ENCODE results near the gene NUF2. TPM values are rescaled to one million over a fixed set of nuclear protein-coding genes. Genes with fewer than 3 reads are reported as not detected.
A peak's percentile ranks its signal among the peaks of the same experiment; 100 is the strongest.

The NUF2 gene
- total RNA-seq, 1 experiment from 2014 or later, result 40.0 TPM

DNA sequence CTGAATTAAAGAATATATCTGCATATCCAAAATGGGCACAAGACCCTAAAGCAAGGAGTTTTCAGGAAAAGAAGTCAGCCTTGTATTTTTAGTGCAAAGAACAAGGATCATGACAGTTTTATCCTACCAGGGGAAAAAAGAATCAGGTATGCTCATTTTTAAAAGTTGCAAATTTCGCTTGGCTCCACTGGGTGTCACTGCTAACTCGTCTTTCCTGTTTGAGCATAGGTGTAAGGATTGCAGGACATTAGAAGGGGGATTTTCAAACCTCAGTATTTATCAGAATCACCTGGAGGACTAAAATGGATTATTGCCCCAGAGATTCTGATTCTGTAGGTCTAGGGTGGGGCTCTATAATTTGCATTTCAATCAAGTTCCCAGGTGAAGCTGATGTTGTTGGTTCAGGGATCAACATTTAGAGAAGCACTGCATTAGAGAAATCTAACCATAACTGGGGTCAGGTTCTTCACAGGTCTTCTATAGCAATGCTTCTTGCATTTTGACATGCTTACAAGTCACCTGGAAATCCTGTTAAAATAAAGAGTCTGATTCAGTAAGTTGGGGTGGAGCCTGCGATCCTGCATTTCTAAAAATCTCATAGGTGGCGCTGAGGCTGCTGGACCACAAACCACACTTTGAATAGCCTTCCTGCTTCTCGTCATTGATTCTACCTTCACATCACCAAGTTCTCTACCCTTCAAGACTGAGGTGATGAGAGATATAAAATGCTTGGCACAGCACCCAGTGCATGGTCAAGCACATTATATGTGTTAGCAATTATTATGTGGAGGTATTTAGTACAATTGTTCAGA, 39.6 kb downstream of the NUF2 start:
- Histone ChIP-seq H3K9me3 (no peaks in the 10 kb centered on the region), H3K27me3 (replicated peaks; ENCODE audit: control insufficient read depth, insufficient read depth, low read length) (no peaks in the 10 kb centered on the region), H3K4me3 (ENCODE audit: low read depth, low read length) (no peak overlapping the region), H3K4me1 (no peaks in the 10 kb centered on the region), H3K36me3 (ENCODE audit: control insufficient read depth, insufficient read depth, low read length) (no peaks in the 10 kb centered on the region; the same call in 1 of the 2 replicates)
- Mint-ChIP-seq H3K9me3 (ENCODE audit: unreplicated experiment) (no peaks in the 10 kb centered on the region), H3K4me3 (ENCODE audit: unreplicated experiment) (no peak overlapping the region), H3K27ac (ENCODE audit: unreplicated experiment) (no peak overlapping the region), H3K36me3 (ENCODE audit: insufficient read depth, unreplicated experiment) (no peaks in the 10 kb centered on the region), H3K4me1 (ENCODE audit: low read depth, unreplicated experiment) (peaks cover 6% of the 10 kb centered on the region), H3K27me3 (ENCODE audit: insufficient read depth, unreplicated experiment) (peaks cover 2% of the 10 kb centered on the region)
- ChIA-PET POLR2A (no interaction called here), CTCF (no interaction called here)
- TF ChIP-seq, protein P1, sequence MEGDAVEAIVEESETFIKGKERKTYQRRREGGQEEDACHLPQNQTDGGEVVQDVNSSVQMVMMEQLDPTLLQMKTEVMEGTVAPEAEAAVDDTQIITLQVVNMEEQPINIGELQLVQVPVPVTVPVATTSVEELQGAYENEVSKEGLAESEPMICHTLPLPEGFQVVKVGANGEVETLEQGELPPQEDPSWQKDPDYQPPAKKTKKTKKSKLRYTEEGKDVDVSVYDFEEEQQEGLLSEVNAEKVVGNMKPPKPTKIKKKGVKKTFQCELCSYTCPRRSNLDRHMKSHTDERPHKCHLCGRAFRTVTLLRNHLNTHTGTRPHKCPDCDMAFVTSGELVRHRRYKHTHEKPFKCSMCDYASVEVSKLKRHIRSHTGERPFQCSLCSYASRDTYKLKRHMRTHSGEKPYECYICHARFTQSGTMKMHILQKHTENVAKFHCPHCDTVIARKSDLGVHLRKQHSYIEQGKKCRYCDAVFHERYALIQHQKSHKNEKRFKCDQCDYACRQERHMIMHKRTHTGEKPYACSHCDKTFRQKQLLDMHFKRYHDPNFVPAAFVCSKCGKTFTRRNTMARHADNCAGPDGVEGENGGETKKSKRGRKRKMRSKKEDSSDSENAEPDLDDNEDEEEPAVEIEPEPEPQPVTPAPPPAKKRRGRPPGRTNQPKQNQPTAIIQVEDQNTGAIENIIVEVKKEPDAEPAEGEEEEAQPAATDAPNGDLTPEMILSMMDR (IDR thresholded peaks at IDR 0.05; ENCODE audit: insufficient read depth in 1 of 2, low read depth in 1 of 2, low read length in 1 of 2, severe bottlenecking in 1 of 2, unreplicated experiment in 1 of 2), result peak; percentile 23 to 49
- intact Hi-C loops (cut with micrococcal nuclease; ENCODE audit: unreplicated experiment), result loop anchor here (1.0 to 2.0 kb wide), 2 partner anchors 49 to 167 kb away; no protein-coding TSS in a partner anchor
- no TSS peak for BruUV-seq (replicated peaks)
- DNase-seq, result peak in 1 of 2 experiments; percentile 39

DNA sequence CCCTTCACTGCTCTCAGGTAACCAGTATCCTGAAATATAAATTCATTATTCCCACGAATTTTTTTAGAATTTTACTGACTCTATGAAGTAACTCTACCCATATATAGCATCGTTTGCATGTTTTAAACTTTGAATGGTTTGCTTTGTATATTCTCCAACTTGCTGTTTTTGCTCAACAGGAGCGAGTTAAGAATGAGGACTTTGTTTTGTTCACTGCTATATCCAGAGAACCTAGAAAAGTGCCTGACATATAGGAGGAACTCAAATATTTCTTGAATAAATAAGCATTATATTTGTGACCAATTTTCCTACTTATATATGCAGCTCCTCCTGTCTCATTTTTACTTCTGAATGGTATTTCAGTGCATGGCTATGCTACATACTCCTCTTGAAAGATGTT, 43.4 kb downstream of the NUF2 start:
- H3K9me3 ChIP-seq, result no peaks in the 10 kb centered on the region
- intact Hi-C loops (cut with micrococcal nuclease; ENCODE audit: unreplicated experiment), result no loop called here
- TF ChIP-seq, protein P1 (IDR thresholded peaks at IDR 0.05; ENCODE audit: insufficient read depth in 1 of 2, low read depth in 1 of 2, low read length in 1 of 2, severe bottlenecking in 1 of 2, unreplicated experiment in 1 of 2), result no peak
- no peaks in the 10 kb centered on the region for H3K4me1 ChIP-seq
- ChIA-PET CTCF (no interaction called here), POLR2A (no interaction called here)
- H3K36me3 ChIP-seq (ENCODE audit: control insufficient read depth, insufficient read depth, low read length), result no peaks in the 10 kb centered on the region
- Mint-ChIP-seq H3K4me1 (ENCODE audit: low read depth, unreplicated experiment) (no peaks in the 10 kb centered on the region), H3K9me3 (ENCODE audit: unreplicated experiment) (no peaks in the 10 kb centered on the region), H3K27ac (ENCODE audit: unreplicated experiment) (no peak overlapping the region), H3K36me3 (ENCODE audit: insufficient read depth, unreplicated experiment) (no peaks in the 10 kb centered on the region), H3K27me3 (ENCODE audit: insufficient read depth, unreplicated experiment) (peaks cover 8% of the 10 kb centered on the region), H3K4me3 (ENCODE audit: unreplicated experiment) (no peak overlapping the region)
- no peak for DNase-seq
- H3K4me3 ChIP-seq (ENCODE audit: low read depth, low read length), result no peak overlapping the region
- no peaks in the 10 kb centered on the region for H3K27me3 ChIP-seq (replicated peaks; ENCODE audit: control insufficient read depth, insufficient read depth, low read length)
- BruUV-seq (replicated peaks), result no TSS peak

DNA sequence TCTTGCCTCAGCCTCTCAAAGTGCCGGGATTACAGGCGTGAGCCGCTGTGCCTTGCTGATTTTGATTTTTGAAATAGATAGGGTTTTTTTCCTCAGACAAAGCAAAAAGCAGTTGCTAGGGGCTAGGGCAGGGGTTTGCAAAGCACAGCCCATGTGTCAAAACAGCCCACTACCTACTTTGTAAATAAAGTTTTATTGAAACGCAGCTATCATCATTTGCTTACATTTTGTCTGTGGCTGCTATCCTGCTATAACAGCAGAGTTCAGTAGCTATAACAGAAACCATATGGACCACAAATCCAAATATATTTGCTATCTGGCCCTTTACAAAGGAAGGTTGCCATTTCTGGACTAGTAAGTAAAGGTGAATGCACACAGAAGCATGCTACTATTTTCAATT, 44.8 kb downstream of the NUF2 start:
- no TSS peak for BruUV-seq (replicated peaks)
- POLR2A ChIA-PET, result no interaction called here
- intact Hi-C loops (cut with micrococcal nuclease; ENCODE audit: unreplicated experiment), result no loop called here
- Histone ChIP-seq H3K4me1 (no peaks in the 10 kb centered on the region), H3K4me3 (ENCODE audit: low read depth, low read length) (no peak overlapping the region), H3K27me3 (replicated peaks; ENCODE audit: control insufficient read depth, insufficient read depth, low read length) (no peaks in the 10 kb centered on the region), H3K9me3 (no peaks in the 10 kb centered on the region), H3K36me3 (ENCODE audit: control insufficient read depth, insufficient read depth, low read length) (no peaks in the 10 kb centered on the region)
- Mint-ChIP-seq H3K27ac (ENCODE audit: unreplicated experiment) (no peak overlapping the region), H3K27me3 (ENCODE audit: insufficient read depth, unreplicated experiment) (peaks cover 8% of the 10 kb centered on the region), H3K36me3 (ENCODE audit: insufficient read depth, unreplicated experiment) (no peaks in the 10 kb centered on the region), H3K4me3 (ENCODE audit: unreplicated experiment) (no peak overlapping the region), H3K9me3 (ENCODE audit: unreplicated experiment) (no peaks in the 10 kb centered on the region), H3K4me1 (ENCODE audit: low read depth, unreplicated experiment) (no peaks in the 10 kb centered on the region)
- CTCF ChIA-PET, result no interaction called here
- DNase-seq, result no peak
- TF ChIP-seq, protein P1 (IDR thresholded peaks at IDR 0.05; ENCODE audit: insufficient read depth in 1 of 2, low read depth in 1 of 2, low read length in 1 of 2, severe bottlenecking in 1 of 2, unreplicated experiment in 1 of 2), result no peak
